ENCODE measurements around the gene C14orf180.

Gene C14orf180

GRCh38 chr14:104579507-104579906 lies at the start of gene C14orf180:
TSS of gene C14orf180 (plus strand) at chr14:104579764. CDS start at chr14:104586431, 6,667 bp downstream.
- no peak for DNase-seq

GRCh38 chr14:104530646-104531045 lies 48.9 kb upstream of the C14orf180 start:
- no peak for DNase-seq

GRCh38 chr14:104531421-104532190 lies 48.0 kb upstream of the C14orf180 start:
- no peak for DNase-seq

GRCh38 chr14:104532191-104532555 lies 47.4 kb upstream of the C14orf180 start:
- DNase-seq: no peak

GRCh38 chr14:104534036-104534435 lies 45.5 kb upstream of the C14orf180 start:
- DNase-seq: no peak

GRCh38 chr14:104536942-104537612 lies 42.5 kb upstream of the C14orf180 start:
- no peak for DNase-seq

GRCh38 chr14:104537613-104537988 lies 42.0 kb upstream of the C14orf180 start:
- no peak for DNase-seq

- no peak for DNase-seq
Observed at GRCh38 chr14:104541905-104542465, 37.6 kb upstream of the C14orf180 start.

- DNase-seq: no peak
Observed at GRCh38 chr14:104542871-104543830, 36.4 kb upstream of the C14orf180 start.

- DNase-seq: no peak
Observed at GRCh38 chr14:104544362-104544961, 35.1 kb upstream of the C14orf180 start.

- DNase-seq: no peak
Observed at GRCh38 chr14:104545151-104545941, 34.2 kb upstream of the C14orf180 start.

GRCh38 chr14:104545942-104546501 lies 33.5 kb upstream of the C14orf180 start:
- DNase-seq: no peak

- DNase-seq: no peak
Observed at GRCh38 chr14:104546591-104547309, 32.8 kb upstream of the C14orf180 start.

- DNase-seq: no peak
Observed at GRCh38 chr14:104547310-104547997, 32.1 kb upstream of the C14orf180 start.

- no peak for DNase-seq
Observed at GRCh38 chr14:104547998-104548700, 31.4 kb upstream of the C14orf180 start.

GRCh38 chr14:104548802-104549535 lies 30.6 kb upstream of the C14orf180 start:
- no peak for DNase-seq

- no peak for DNase-seq
Observed at GRCh38 chr14:104549536-104550339, 29.8 kb upstream of the C14orf180 start.
